C4-2B (cell line): Measurements from ENCODE around the gene GTF2IRD1.

Experiments used
- H3K27ac ChIP-seq: fragments of 450-650 bp; 2 replicates; pipeline ENCODE4 v1.5.1; 2017
- CTCF ChIP-seq: fragments of 450-650 bp; conservative IDR thresholded peaks from 2 replicates; pipeline ENCODE4 v1.5.1; 2017; ENCODE audit warnings: mild to moderate bottlenecking
- ZFX ChIP-seq: fragments of 450-650 bp; IDR thresholded peaks from 2 replicates; pipeline ENCODE4 v1.6.1; 2017

GTF2IRD1 gene

DNA sequence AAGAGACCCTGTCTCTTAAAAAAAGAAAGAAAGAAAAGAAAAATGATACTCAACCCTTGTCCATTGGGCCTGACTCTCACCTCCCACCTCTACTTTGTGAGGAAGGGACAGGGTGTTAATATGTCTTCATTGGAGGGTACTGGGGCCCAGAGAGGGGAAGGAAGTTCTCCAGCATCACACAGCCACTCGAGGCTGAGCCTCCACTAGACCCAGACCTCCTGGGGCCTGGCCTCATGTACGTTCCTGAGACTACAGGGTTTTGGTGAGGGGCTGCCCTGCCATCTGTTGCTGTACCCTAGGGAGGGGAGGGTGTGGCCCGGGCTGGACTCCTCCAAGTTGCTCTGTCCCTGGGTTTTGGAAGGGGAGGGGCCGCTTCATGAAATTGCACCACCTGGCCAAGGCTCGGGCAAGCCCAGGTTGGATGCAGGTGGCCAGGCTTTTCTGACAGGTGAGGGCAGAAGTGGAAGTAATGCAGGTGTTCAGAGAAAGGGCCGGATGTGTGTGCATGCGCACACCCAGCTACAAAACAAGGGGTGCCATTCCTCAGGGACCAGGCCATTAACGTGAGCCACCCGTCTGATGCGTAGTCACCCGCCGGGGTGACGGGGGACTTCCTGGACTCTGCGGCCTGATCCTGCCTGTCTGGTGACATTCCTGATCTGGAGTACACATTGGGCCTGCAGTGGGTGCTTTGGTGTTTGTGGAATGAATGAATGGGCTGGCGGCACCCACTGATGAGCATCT, 21.7 kb downstream of the GTF2IRD1 start:
- H3K27ac ChIP-seq: no peak overlapping the region
- TF ChIP-seq ZFX: no peak

DNA sequence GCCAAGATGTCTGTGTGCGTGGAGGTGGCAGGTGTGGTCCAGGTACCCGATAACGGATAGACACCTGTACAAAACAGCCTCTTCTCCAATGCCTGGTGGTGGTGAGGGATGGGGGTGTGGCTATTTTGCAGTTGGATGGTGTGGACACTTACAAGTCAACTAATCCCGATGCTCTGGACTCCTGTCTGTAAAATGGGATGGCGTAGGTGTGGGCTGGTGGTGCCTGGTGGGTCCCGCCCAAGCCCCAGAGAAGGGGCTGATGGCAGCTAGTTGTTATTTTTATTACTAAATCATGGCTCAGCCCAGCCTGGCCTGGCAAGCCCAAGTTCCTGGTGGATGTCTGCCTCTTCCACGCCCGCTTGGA, 22.3 kb downstream of the GTF2IRD1 start:
- H3K27ac ChIP-seq: no peak overlapping the region
- TF ChIP-seq ZFX (no peak), CTCF (no peak)

DNA sequence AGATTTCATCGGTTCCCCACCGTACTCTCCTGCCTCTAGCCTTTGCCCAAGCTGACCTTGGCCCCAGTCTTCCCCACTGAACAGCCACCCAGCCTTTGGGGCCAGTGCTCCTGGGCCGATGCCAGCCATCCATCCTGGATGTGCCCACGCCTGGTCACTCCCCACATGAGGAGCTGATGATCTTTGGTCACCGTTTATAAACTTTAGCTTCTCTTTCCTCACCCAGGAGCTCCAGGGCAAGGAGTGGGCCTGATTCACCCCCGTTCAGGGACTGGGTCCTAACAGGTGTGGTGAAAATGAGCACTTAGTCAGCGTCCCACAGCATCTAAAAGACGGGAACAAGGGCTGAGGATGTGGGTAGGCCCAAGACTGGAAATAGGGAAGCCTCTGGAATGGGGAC, 22.9 kb downstream of the GTF2IRD1 start:
- H3K27ac ChIP-seq: no peak overlapping the region
- no peak for TF ChIP-seq CTCF
- no peak for TF ChIP-seq ZFX

DNA sequence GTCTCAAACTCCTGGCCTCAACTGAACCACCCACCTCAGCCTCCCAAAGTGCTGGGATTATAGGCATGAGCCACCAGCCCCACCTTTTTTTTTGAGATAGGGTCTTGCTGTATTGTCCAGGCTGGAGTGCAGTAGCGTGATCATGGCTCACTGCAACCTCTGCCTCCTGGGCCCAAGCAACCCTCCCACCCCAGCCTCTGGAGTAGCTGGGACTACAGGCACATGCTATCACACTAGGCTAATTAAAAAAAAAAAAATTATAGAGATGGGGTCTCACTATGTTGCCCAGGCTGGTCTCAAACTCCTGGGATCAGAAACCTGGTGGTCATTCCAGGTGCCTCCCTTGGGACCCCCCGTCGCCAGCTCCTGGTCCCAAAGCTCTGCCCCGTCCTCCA, 25.0 kb downstream of the GTF2IRD1 start:
- TF ChIP-seq CTCF: no peak
- TF ChIP-seq ZFX: no peak
- no peak overlapping the region for H3K27ac ChIP-seq

DNA sequence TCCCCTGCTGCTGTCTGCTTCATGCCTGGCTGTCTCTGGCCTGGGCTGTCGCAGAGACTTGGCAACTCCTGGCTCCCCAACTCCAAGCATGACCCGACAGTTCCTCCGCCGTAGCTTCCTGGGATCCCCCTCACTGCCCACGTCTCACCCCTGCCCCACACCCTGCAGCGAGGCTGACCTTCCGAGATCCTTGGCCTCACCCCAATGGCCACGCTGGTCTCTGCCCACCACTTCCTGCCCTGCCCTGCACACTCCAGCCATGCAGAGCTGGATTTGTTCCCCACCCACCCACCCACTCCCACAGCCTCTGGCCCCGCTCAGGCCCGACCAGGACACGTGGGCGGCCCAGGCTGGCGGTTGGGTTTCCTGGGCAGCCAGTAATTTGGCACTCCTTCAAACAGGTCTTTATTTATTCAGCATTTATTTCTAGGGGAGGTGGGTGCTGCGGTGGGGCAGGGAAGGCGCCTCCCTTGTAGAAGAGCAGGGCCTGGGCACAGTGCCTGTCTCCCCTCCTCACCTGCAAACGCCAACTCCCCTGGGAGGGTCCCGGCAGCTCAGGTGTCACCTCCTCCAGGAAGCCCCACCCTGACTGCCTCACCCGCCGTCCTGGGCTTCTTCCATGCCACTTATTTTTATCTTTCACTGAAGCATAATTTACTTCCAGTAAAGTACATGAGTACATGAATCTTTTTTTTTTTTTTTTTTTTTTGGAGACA, 25.5 kb downstream of the GTF2IRD1 start:
- no peak for TF ChIP-seq ZFX
- no peak overlapping the region for H3K27ac ChIP-seq

DNA sequence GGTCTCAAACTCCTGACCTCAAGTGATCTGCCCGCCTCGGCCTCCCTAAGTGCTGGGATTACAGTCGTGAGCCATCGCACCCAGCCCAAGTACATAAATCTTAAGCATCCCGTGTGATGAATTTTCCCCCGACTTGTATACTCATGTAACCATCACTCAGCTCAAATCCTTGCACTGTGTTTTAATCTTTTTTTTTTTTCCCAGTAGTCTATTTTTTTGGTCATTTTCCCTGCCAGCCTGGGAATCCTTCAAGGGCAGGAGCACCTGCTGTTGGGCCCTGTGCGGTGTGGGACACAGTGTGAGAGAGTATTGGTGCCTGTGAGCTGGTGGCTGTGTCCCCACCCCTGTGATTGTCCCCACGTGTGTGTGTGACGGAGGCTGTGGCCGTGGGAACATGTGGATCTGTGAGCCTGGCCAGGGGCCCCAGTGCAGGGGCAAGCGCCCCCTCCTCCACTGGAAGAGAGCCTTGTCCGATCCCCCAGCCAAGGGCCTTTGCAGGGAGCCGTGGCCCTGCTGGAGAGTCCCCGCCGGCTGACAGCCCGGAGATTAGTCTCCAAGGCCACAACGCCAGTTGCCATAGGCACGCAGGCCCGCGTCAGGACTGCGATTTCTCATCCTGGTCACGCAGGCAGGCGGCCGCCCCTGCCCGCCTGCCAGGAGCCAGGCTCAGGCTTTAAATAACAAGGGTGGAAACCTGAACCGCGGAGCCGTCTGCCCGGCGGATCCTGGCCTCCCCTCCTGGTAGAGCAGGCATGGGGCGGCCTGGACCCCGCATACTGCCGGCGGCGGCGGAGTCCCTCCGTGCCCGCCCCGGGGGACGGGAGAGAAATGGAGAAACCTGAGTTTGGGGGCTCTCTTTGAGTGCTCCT, 26.5 kb downstream of the GTF2IRD1 start:
- H3K27ac ChIP-seq: no peak overlapping the region
- TF ChIP-seq ZFX (no peak), CTCF (no peak)

DNA sequence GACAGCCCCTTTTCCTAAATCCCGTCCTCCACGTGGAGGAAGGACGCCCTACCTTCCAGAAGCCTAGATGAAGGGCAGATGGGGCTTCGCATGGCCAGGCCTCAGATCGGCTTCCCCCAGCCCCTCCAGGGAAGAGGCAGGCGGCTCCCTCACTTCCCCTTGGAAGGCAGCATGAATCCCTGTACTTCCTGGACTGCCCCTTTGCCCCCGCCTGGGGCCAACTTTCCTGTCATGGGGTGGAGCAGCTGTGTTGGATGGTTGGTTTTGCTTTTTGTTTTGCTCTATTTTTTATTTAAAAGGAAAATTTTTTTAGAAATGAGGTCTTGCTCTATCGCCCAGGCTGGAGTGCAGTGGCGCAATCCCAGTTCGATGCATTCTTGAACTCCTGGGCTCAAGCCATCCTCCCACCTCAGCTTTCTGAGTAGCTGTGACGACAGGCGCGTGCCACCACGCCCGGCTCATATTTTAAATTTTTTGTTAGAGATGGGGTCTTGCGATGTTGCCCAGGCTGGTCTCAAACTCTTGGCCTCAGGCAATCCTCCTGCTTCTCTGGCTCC, 27.2 kb downstream of the GTF2IRD1 start:
- H3K27ac ChIP-seq: no peak overlapping the region
- no peak for TF ChIP-seq ZFX
- TF ChIP-seq CTCF: no peak

- TF ChIP-seq ZFX (no peak), CTCF (no peak)
- no peak overlapping the region for H3K27ac ChIP-seq
Observed at GRCh38 chr7:74481458-74482196, 27.9 kb downstream of the GTF2IRD1 start.
